ENCODE data around the gene EBF3.

Gene EBF3

GRCh38 chr10:129788215-129788614 lies 175.9 kb downstream of the EBF3 start:
- no peak for DNase-seq

- DNase-seq: no peak
Measured at GRCh38 chr10:129787557-129787956, 176.5 kb downstream of the EBF3 start.

GRCh38 chr10:129786216-129786615 lies 177.9 kb downstream of the EBF3 start:
- no peak for DNase-seq

- no peak for DNase-seq
Measured at GRCh38 chr10:129785536-129785981, 178.5 kb downstream of the EBF3 start.
